K562 (cell line): ENCODE measurements around the gene EXTL1. TPM values are rescaled to one million over a fixed set of nuclear protein-coding genes. Genes with fewer than 3 reads are reported as not detected.

Source experiments
- ARID1B ChIP-seq: fragments of 450-650 bp; IDR thresholded peaks from 2 replicates; pipeline ENCODE4 v1.6.1; 2016; ENCODE audit warnings: antibody characterized with exemption, mild to moderate bottlenecking, inconsistent platforms
- CBFA2T3 ChIP-seq: fragments of 450-650 bp; IDR thresholded peaks from 2 replicates; pipeline ENCODE4 v1.6.1; 2017
- CHD1 ChIP-seq: fragments of 200-600 bp; sonication (generic); IDR thresholded peaks from one replicate; pipeline ENCODE4 v1.6.1; 2012; ENCODE audit warnings: mild to moderate bottlenecking, moderate library complexity, low read length, inconsistent platforms
- ESRRA ChIP-seq: fragments of 450-650 bp; IDR thresholded peaks from 2 replicates; pipeline ENCODE4 v1.6.1; 2014; ENCODE audit warnings: low read depth, mild to moderate bottlenecking, moderate library complexity, borderline replicate concordance
- ETV1 ChIP-seq: fragments of 450-650 bp; conservative IDR thresholded peaks from 2 replicates; pipeline ENCODE4 v1.6.1; 2016; ENCODE audit warnings: missing genetic modification characterization, control low read depth, low read depth, missing compliant biosample characterization
- FIP1L1 ChIP-seq: fragments of 200-400 bp; formaldehyde crosslinking; IDR thresholded peaks from 2 replicates; pipeline ENCODE4 v1.6.1; 2018; ENCODE audit warnings: mild to moderate bottlenecking, low read depth, low read length; ENCODE audit not compliant: poor library complexity, severe bottlenecking
- IFI16 ChIP-seq: fragments of 250-450 bp; sonication (Bioruptor Pico); IDR thresholded peaks from 2 replicates; pipeline ENCODE4 v2.1.2; 2022; ENCODE audit warnings: mild to moderate bottlenecking, inconsistent platforms
- LCOR ChIP-seq: sonication (generic); formaldehyde crosslinking; IDR thresholded peaks from 2 replicates; pipeline ENCODE4 v1.8.0; 2022; ENCODE audit warnings: mild to moderate bottlenecking, missing genetic modification reagents
- MEIS2 ChIP-seq: fragments of 450-650 bp; IDR thresholded peaks from 2 replicates; pipeline ENCODE4 v1.6.1; 2014; ENCODE audit warnings: mild to moderate bottlenecking; ENCODE audit not compliant: partially characterized antibody
- MTA3 ChIP-seq: fragments of 450-650 bp; formaldehyde crosslinking; IDR thresholded peaks from 2 replicates; pipeline ENCODE4 v1.6.1; 2017; ENCODE audit warnings: mild to moderate bottlenecking, borderline replicate concordance
- PKNOX1 ChIP-seq: fragments of 450-650 bp; IDR thresholded peaks from 2 replicates; pipeline ENCODE4 v1.6.1; 2016
- PPARD ChIP-seq: fragments of 250-450 bp; sonication (Bioruptor Pico); IDR thresholded peaks from 2 replicates; pipeline ENCODE4 v1.8.0; 2022; ENCODE audit warnings: inconsistent platforms, mild to moderate bottlenecking, moderate library complexity
- SMAD3 ChIP-seq: fragments of 450-650 bp; formaldehyde crosslinking; conservative IDR thresholded peaks from 2 replicates; pipeline ENCODE4 v1.4.0; 2020; ENCODE audit warnings: mild to moderate bottlenecking
- SMAD4 ChIP-seq: fragments of 250-450 bp; sonication (Bioruptor Pico); conservative IDR thresholded peaks from 2 replicates; pipeline ENCODE4 v1.8.0; 2021; ENCODE audit warnings: inconsistent platforms, mild to moderate bottlenecking, moderate library complexity
- ZNF431 ChIP-seq: sonication (generic); formaldehyde crosslinking; IDR thresholded peaks from 2 replicates; pipeline ENCODE4 v1.8.0; 2022; ENCODE audit warnings: mild to moderate bottlenecking, missing genetic modification reagents
- ZNF589 ChIP-seq: fragments of 200-800 bp; sonication (Bioruptor generic); IDR thresholded peaks from 2 replicates; pipeline ENCODE4 v1.6.1; 2016; ENCODE audit warnings: low read depth, missing genetic modification characterization, missing compliant biosample characterization
- polyA plus RNA-seq, 8 experiments: library from polyadenylated mRNA; depleted of rRNA in 4 of 8; stranded (reverse) in 5 of 8; unstranded in 3 of 8; fragments of >200 nt; fragmentation: Nextera tagmentation in 2 of 8; fragmentation: Illumina TruSeq in 1 of 8; extraction: Ambion mirVana in 2 of 8; extraction: Trizol in 1 of 8; gene quantifications; 2 replicates each; pipeline versions ENCODE4 v1.2.1 to v1.2.3, GENCODE V29; 2011 to 2014; ENCODE audit warnings: inconsistent platforms in 1 of 8, missing spikeins in 1 of 8
- total RNA-seq, 7 experiments: library from RNA; depleted of rRNA in 6 of 7; stranded (reverse); fragments of >200 nt in 6 of 7; fragmentation: Illumina TruSeq in 2 of 7; extraction: Trizol in 2 of 7; gene quantifications; 2 replicates each; pipeline versions ENCODE4 v1.2.1 to v1.2.3, GENCODE V29; 2011 to 2021; ENCODE audit warnings: low replicate concordance in 1 of 7
- TF ChIP-seq, protein P1 (sequence below): fragments of 250-450 bp; sonication (Bioruptor Pico); IDR thresholded peaks from 2 replicates; pipeline ENCODE4 v1.8.0; 2022; ENCODE audit warnings: inconsistent platforms, mild to moderate bottlenecking, moderate library complexity, borderline replicate concordance
- TF ChIP-seq, protein P2 (sequence below): sonication (generic); formaldehyde crosslinking; IDR thresholded peaks from 2 replicates; pipeline ENCODE4 v1.8.0; 2022; ENCODE audit warnings: missing genetic modification reagents, mild to moderate bottlenecking, moderate library complexity, borderline replicate concordance
- TF ChIP-seq, protein P3 (sequence below): fragments of 450-650 bp; IDR thresholded peaks from 2 replicates; pipeline ENCODE4 v1.6.1; 2016; ENCODE audit warnings: borderline replicate concordance
- TF ChIP-seq, protein P4 (sequence below), 2 experiments: fragments of 450-650 bp; conservative IDR thresholded peaks; 2 replicates each; pipeline ENCODE4 v1.6.1; 2017; ENCODE audit warnings: mild to moderate bottlenecking in 2 of 2, moderate library complexity in 2 of 2

The EXTL1 gene
- total and polyA plus RNA-seq, 9 of the 15 experiments (the other 6 are each of a cell fraction or from before 2014, with no cell fraction given) = 0.04 to 0.23 (median 0.08) TPM; not detected in 3

- TF ChIP-seq, protein P1, sequence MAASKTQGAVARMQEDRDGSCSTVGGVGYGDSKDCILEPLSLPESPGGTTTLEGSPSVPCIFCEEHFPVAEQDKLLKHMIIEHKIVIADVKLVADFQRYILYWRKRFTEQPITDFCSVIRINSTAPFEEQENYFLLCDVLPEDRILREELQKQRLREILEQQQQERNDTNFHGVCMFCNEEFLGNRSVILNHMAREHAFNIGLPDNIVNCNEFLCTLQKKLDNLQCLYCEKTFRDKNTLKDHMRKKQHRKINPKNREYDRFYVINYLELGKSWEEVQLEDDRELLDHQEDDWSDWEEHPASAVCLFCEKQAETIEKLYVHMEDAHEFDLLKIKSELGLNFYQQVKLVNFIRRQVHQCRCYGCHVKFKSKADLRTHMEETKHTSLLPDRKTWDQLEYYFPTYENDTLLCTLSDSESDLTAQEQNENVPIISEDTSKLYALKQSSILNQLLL = no peak
- TF ChIP-seq, protein P2, sequence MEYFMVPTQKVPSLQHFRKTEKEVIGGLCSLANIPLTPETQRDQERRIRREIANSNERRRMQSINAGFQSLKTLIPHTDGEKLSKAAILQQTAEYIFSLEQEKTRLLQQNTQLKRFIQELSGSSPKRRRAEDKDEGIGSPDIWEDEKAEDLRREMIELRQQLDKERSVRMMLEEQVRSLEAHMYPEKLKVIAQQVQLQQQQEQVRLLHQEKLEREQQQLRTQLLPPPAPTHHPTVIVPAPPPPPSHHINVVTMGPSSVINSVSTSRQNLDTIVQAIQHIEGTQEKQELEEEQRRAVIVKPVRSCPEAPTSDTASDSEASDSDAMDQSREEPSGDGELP (CRISPR knock-in tag) = peak; percentile 58; the same call in 1 of the 2 replicates
- peak; percentile 44; the same call in 1 of the 2 replicates for TF ChIP-seq ESRRA
- TF ChIP-seq, protein P3, sequence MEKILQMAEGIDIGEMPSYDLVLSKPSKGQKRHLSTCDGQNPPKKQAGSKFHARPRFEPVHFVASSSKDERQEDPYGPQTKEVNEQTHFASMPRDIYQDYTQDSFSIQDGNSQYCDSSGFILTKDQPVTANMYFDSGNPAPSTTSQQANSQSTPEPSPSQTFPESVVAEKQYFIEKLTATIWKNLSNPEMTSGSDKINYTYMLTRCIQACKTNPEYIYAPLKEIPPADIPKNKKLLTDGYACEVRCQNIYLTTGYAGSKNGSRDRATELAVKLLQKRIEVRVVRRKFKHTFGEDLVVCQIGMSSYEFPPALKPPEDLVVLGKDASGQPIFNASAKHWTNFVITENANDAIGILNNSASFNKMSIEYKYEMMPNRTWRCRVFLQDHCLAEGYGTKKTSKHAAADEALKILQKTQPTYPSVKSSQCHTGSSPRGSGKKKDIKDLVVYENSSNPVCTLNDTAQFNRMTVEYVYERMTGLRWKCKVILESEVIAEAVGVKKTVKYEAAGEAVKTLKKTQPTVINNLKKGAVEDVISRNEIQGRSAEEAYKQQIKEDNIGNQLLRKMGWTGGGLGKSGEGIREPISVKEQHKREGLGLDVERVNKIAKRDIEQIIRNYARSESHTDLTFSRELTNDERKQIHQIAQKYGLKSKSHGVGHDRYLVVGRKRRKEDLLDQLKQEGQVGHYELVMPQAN = peak; percentile 58; the same call in 1 of the 2 replicates
- no peak for TF ChIP-seq ZNF589
- TF ChIP-seq LCOR = 0 out of 2 replicates have a peak, but pooled peaks have one; percentile 52
- TF ChIP-seq SMAD3 (CRISPR knock-in tag) = no peak
- TF ChIP-seq, protein P4, sequence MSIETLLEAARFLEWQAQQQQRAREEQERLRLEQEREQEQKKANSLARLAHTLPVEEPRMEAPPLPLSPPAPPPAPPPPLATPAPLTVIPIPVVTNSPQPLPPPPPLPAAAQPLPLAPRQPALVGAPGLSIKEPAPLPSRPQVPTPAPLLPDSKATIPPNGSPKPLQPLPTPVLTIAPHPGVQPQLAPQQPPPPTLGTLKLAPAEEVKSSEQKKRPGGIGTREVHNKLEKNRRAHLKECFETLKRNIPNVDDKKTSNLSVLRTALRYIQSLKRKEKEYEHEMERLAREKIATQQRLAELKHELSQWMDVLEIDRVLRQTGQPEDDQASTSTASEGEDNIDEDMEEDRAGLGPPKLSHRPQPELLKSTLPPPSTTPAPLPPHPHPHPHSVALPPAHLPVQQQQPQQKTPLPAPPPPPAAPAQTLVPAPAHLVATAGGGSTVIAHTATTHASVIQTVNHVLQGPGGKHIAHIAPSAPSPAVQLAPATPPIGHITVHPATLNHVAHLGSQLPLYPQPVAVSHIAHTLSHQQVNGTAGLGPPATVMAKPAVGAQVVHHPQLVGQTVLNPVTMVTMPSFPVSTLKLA (conservative IDR thresholded peaks at IDR 0.05) = no peak
- 0 out of 2 replicates have a peak, but pooled peaks have one; percentile 46 for TF ChIP-seq MTA3
- 0 out of 2 replicates have a peak, but pooled peaks have one; percentile 4 for TF ChIP-seq IFI16
- peak; percentile 67 for TF ChIP-seq MEIS2
- TF ChIP-seq ZNF431 (CRISPR knock-in tag) = 0 out of 2 replicates have a peak, but pooled peaks have one; percentile 38
- TF ChIP-seq CBFA2T3 = peak; percentile 55; the same call in 1 of the 2 replicates
- no peak for TF ChIP-seq PPARD
- peak; percentile 35; the same call in 1 of the 2 replicates for TF ChIP-seq PKNOX1
- TF ChIP-seq ETV1 (tag) = peak; percentile 76
- TF ChIP-seq FIP1L1 = no peak
- peak; percentile 73 for TF ChIP-seq CHD1
- peak; percentile 73 for TF ChIP-seq SMAD4 (CRISPR knock-in tag)
- TF ChIP-seq ARID1B = peak; percentile 36; the same call in 1 of the 2 replicates
Measured at GRCh38 chr1:25996966-25997827, 24.4 kb upstream of the EXTL1 start (continued).
